Measurements from ENCODE around the gene FAM187B.

The FAM187B gene

DNA sequence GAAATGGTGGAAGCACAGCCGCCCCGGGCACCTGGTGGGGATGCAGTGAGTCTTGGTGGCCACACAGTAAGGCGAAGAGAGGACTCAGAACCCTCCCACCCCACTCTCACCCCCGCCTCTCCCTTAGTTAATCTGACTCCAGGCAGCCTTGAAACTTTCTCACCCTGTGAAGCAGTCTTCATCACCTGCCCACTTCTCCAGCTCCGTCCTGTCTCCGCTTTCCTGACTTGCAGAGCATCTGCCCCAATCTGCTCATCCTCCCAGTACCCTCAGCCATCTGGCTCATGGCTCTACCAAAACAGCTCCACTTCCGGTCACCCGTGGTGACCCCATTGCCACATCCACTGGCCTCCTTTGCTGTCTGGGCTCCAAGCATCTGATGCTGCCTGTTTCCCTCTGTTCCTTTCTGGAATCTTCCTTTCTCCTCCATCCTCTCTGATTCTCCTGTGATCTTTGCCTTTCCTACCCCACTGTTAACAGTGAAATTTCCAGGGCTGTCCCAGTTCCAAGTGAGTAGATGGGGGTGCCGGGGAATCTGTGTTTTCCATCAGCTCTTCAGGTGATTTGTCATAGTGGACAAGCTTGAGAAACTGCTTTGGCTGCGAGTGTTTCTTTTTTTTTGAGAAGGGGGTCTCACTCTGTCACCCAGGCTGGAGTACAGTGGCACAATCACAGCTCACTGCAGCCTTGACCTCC, 44.6 kb upstream of the FAM187B start:
- peaks cover 64 to 68% of the 10 kb centered on the region in 2 experiments for H3K36me3 ChIP-seq (ENCODE audit: control insufficient read depth in 1 of 2, insufficient read depth in 2 of 2, low read length in 2 of 2)
- no peak overlapping the region for H3K18ac ChIP-seq (ENCODE audit: low read length)
- no peak overlapping the region for H2AFZ ChIP-seq (ENCODE audit: insufficient read depth, low read length, poor library complexity)
- no peak overlapping the region for H4K8ac ChIP-seq (ENCODE audit: low read depth, low read length)
- no peak for DNase-seq
- no peaks in the 10 kb centered on the region for H3K9me3 ChIP-seq (ENCODE audit: insufficient read depth, low read depth, low read length)
- H3K4ac ChIP-seq (ENCODE audit: low read depth, low read length) = no peak overlapping the region
- peaks cover 7 to 8% of the 10 kb centered on the region in 2 experiments for H3K4me1 ChIP-seq (ENCODE audit: control insufficient read depth in 1 of 2, insufficient read depth in 2 of 2, low read length in 2 of 2)
- no peak overlapping the region for H2BK120ac ChIP-seq (ENCODE audit: insufficient read depth, low read length, poor library complexity)
- H2BK12ac ChIP-seq (ENCODE audit: low read length) = no peak overlapping the region
- no peak overlapping the region for H3K4me2 ChIP-seq (ENCODE audit: low read length)
- H3K9ac ChIP-seq (ENCODE audit: low read length) = no peak overlapping the region
- H3K79me2 ChIP-seq (ENCODE audit: control insufficient read depth, insufficient read depth, low read length, poor library complexity) = peaks cover 6% of the 10 kb centered on the region
- H3K4me3 ChIP-seq (ENCODE audit: low read depth, low read length) = no peak overlapping the region
- H4K91ac ChIP-seq (ENCODE audit: low read depth, low read length) = no peak overlapping the region
- H4K12ac ChIP-seq (ENCODE audit: low read depth, low read length) = no peak overlapping the region
- H3K27me3 ChIP-seq (ENCODE audit: insufficient read depth, low read length) = no peaks in the 10 kb centered on the region
- H3K27ac ChIP-seq (ENCODE audit: low read depth, low read length) = no peak overlapping the region
- no peak overlapping the region for H2AK5ac ChIP-seq (ENCODE audit: low read length)
- H2BK5ac ChIP-seq (ENCODE audit: low read depth, low read length, poor library complexity) = no peak overlapping the region
- no CpG with 5 or more reads among the region's 10 CpGs for WGBS (ENCODE audit: extremely low coverage, insufficient coverage, insufficient read length)
- H3K23ac ChIP-seq (ENCODE audit: low read length) = no peak overlapping the region
- H3K79me1 ChIP-seq (ENCODE audit: low read length) = peaks cover 5% of the 10 kb centered on the region
- no peak overlapping the region for H3K14ac ChIP-seq (ENCODE audit: low read length)

- Histone ChIP-seq H4K12ac (ENCODE audit: low read depth, low read length) (no peak overlapping the region), H3K4me1 (ENCODE audit: control insufficient read depth in 1 of 2, insufficient read depth in 2 of 2, low read length in 2 of 2) (peaks cover 10 to 12% of the 10 kb centered on the region in 2 experiments), H3K79me1 (ENCODE audit: low read length) (peaks cover 11% of the 10 kb centered on the region), H2AFZ (ENCODE audit: insufficient read depth, low read length, poor library complexity) (no peak overlapping the region), H3K79me2 (ENCODE audit: control insufficient read depth, insufficient read depth, low read length, poor library complexity) (peaks cover 10% of the 10 kb centered on the region), H4K91ac (ENCODE audit: low read depth, low read length) (no peak overlapping the region), H3K23ac (ENCODE audit: low read length) (no peak overlapping the region), H3K36me3 (ENCODE audit: control insufficient read depth in 1 of 2, insufficient read depth in 2 of 2, low read length in 2 of 2) (peaks cover 55 to 64% of the 10 kb centered on the region in 2 experiments), H2BK120ac (ENCODE audit: insufficient read depth, low read length, poor library complexity) (no peak overlapping the region), H3K4ac (ENCODE audit: low read depth, low read length) (no peak overlapping the region), H2AK5ac (ENCODE audit: low read length) (no peak overlapping the region), H3K4me3 (ENCODE audit: low read depth, low read length) (no peak overlapping the region), H3K9me3 (ENCODE audit: insufficient read depth, low read depth, low read length) (no peaks in the 10 kb centered on the region), H2BK12ac (ENCODE audit: low read length) (no peak overlapping the region), H3K14ac (ENCODE audit: low read length) (no peak overlapping the region), H3K27me3 (ENCODE audit: insufficient read depth, low read length) (no peaks in the 10 kb centered on the region), H3K9ac (ENCODE audit: low read length) (no peak overlapping the region), H2BK5ac (ENCODE audit: low read depth, low read length, poor library complexity) (no peak overlapping the region), H3K18ac (ENCODE audit: low read length) (no peak overlapping the region), H3K27ac (ENCODE audit: low read depth, low read length) (no peak overlapping the region), H4K8ac (ENCODE audit: low read depth, low read length) (no peak overlapping the region), H3K4me2 (ENCODE audit: low read length) (no peak overlapping the region)
- no CpG with 5 or more reads among the region's 16 CpGs for WGBS (ENCODE audit: extremely low coverage, insufficient coverage, insufficient read length)
- no peak for DNase-seq
These were observed 43.7 kb upstream of the FAM187B start for GRCh38 chr19:35272122-35272719.

DNA sequence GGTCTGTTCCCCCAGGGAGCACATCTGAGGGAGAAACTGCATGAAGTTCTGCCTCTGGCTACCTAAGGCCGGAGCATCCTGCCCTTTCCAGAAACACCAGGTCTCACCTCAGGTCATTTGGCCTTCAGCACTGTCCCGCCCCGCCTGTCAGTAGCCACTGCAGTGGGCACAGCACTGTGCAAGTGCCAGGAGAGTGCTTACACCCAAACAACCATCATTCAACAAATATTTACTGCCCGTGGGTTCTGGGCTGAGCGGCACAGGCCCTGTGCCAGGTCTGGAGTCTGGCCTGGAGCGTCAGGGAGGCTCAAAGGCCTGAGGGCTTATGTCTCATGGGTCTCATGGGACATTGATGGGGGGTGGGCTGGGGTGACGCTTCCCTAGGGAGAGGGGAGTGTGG, 43.0 kb upstream of the FAM187B start:
- H3K27ac ChIP-seq (ENCODE audit: low read depth, low read length) = no peak overlapping the region
- no peaks in the 10 kb centered on the region for H3K9me3 ChIP-seq (ENCODE audit: insufficient read depth, low read depth, low read length)
- peaks cover 12 to 15% of the 10 kb centered on the region in 2 experiments for H3K4me1 ChIP-seq (ENCODE audit: control insufficient read depth in 1 of 2, insufficient read depth in 2 of 2, low read length in 2 of 2)
- peaks cover 52 to 64% of the 10 kb centered on the region in 2 experiments for H3K36me3 ChIP-seq (ENCODE audit: control insufficient read depth in 1 of 2, insufficient read depth in 2 of 2, low read length in 2 of 2)
- no peak overlapping the region for H2AFZ ChIP-seq (ENCODE audit: insufficient read depth, low read length, poor library complexity)
- no peak overlapping the region for H2BK12ac ChIP-seq (ENCODE audit: low read length)
- DNase-seq = no peak
- peaks cover 11% of the 10 kb centered on the region for H3K79me1 ChIP-seq (ENCODE audit: low read length)
- H4K8ac ChIP-seq (ENCODE audit: low read depth, low read length) = no peak overlapping the region
- peak overlapping the region; percentile 38 for H3K18ac ChIP-seq (ENCODE audit: low read length)
- no CpG with 5 or more reads among the region's 7 CpGs for WGBS (ENCODE audit: extremely low coverage, insufficient coverage, insufficient read length)
- H3K4me3 ChIP-seq (ENCODE audit: low read depth, low read length) = no peak overlapping the region
- H3K4ac ChIP-seq (ENCODE audit: low read depth, low read length) = no peak overlapping the region
- no peak overlapping the region for H3K4me2 ChIP-seq (ENCODE audit: low read length)
- H2BK5ac ChIP-seq (ENCODE audit: low read depth, low read length, poor library complexity) = no peak overlapping the region
- no peak overlapping the region for H4K12ac ChIP-seq (ENCODE audit: low read depth, low read length)
- no peak overlapping the region for H3K9ac ChIP-seq (ENCODE audit: low read length)
- H3K14ac ChIP-seq (ENCODE audit: low read length) = no peak overlapping the region
- H3K27me3 ChIP-seq (ENCODE audit: insufficient read depth, low read length) = no peaks in the 10 kb centered on the region
- peaks cover 11% of the 10 kb centered on the region for H3K79me2 ChIP-seq (ENCODE audit: control insufficient read depth, insufficient read depth, low read length, poor library complexity)
- no peak overlapping the region for H4K91ac ChIP-seq (ENCODE audit: low read depth, low read length)
- H3K23ac ChIP-seq (ENCODE audit: low read length) = no peak overlapping the region
- no peak overlapping the region for H2AK5ac ChIP-seq (ENCODE audit: low read length)
- no peak overlapping the region for H2BK120ac ChIP-seq (ENCODE audit: insufficient read depth, low read length, poor library complexity)

DNA sequence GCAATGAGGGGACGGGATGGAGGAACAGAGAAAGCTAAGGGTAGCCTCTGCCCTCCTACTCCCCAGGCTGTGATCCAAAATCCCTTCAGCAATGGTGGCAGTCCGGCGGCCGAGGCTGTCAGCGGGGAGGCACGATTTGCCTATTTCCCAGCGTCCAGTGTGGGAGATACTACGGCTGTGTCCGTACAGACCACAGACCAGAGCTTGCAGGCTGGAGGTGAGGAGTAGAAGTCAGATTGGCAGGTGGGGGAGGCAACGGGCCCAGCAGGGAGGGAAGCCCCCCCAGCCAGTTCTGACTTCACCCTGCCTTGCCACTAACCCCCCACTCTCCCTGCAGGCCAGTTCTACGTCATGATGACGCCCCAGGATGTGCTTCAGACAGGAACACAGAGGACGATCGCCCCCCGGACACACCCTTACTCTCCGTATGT, 41.9 kb upstream of the FAM187B start:
- Histone ChIP-seq H4K8ac (ENCODE audit: low read depth, low read length) (no peak overlapping the region), H3K79me1 (ENCODE audit: low read length) (peaks cover 11% of the 10 kb centered on the region), H3K9ac (ENCODE audit: low read length) (peak overlapping the region; percentile 54), H2BK120ac (ENCODE audit: insufficient read depth, low read length, poor library complexity) (no peak overlapping the region), H3K23ac (ENCODE audit: low read length) (no peak overlapping the region), H2AFZ (ENCODE audit: insufficient read depth, low read length, poor library complexity) (no peak overlapping the region), H3K27ac (ENCODE audit: low read depth, low read length) (no peak overlapping the region), H3K27me3 (ENCODE audit: insufficient read depth, low read length) (no peaks in the 10 kb centered on the region), H4K91ac (ENCODE audit: low read depth, low read length) (no peak overlapping the region), H3K4me1 (ENCODE audit: control insufficient read depth in 1 of 2, insufficient read depth in 2 of 2, low read length in 2 of 2) (peaks cover 12 to 15% of the 10 kb centered on the region in 2 experiments), H3K79me2 (ENCODE audit: control insufficient read depth, insufficient read depth, low read length, poor library complexity) (peaks cover 11% of the 10 kb centered on the region), H3K18ac (ENCODE audit: low read length) (no peak overlapping the region), H3K36me3 (ENCODE audit: control insufficient read depth in 1 of 2, insufficient read depth in 2 of 2, low read length in 2 of 2) (peaks cover 54 to 65% of the 10 kb centered on the region in 2 experiments), H3K9me3 (ENCODE audit: insufficient read depth, low read depth, low read length) (no peaks in the 10 kb centered on the region), H3K4me2 (ENCODE audit: low read length) (peak overlapping the region; percentile 87), H3K14ac (ENCODE audit: low read length) (no peak overlapping the region), H2BK12ac (ENCODE audit: low read length) (no peak overlapping the region), H4K12ac (ENCODE audit: low read depth, low read length) (no peak overlapping the region), H2AK5ac (ENCODE audit: low read length) (no peak overlapping the region), H2BK5ac (ENCODE audit: low read depth, low read length, poor library complexity) (no peak overlapping the region), H3K4ac (ENCODE audit: low read depth, low read length) (no peak overlapping the region), H3K4me3 (ENCODE audit: low read depth, low read length) (no peak overlapping the region)
- DNase-seq = no peak
- no CpG with 5 or more reads among the region's 16 CpGs for WGBS (ENCODE audit: extremely low coverage, insufficient coverage, insufficient read length)
